Ascending aorta (tissue), 2 donors: ENCODE results near the gene EFNB1. TPM values are rescaled to one million over a fixed set of nuclear protein-coding genes. Genes with fewer than 3 reads are reported as not detected.

Source experiments
- DNase-seq, 2 donors: peaks; one replicate each; pipeline ENCODE4 v3.0.0-alpha.2; 2019; ENCODE audit warnings: low spot score in 2 of 2
- H3K27ac ChIP-seq, 2 donors: fragments of 200-600 bp; sonication (generic); one replicate each; pipeline ENCODE4 v1.5.1; 2016 to 2017; ENCODE audit warnings: mild to moderate bottlenecking in 1 of 2
- H3K27me3 ChIP-seq: fragments of 200-600 bp; sonication (generic); one replicate; pipeline ENCODE4 v1.5.1; 2017
- H3K36me3 ChIP-seq, 2 donors: fragments of 200-600 bp; sonication (generic); one replicate each; pipeline ENCODE4 v1.5.1; 2016
- H3K4me1 ChIP-seq, 2 donors: fragments of 200-600 bp; sonication (generic); one replicate each; pipeline ENCODE4 v1.5.1; 2016 to 2017; ENCODE audit warnings: mild to moderate bottlenecking in 1 of 2
- H3K4me3 ChIP-seq, 2 donors: fragments of 200-600 bp; sonication (generic); one replicate each; pipeline ENCODE4 v1.5.1; 2016 to 2017; ENCODE audit warnings: mild to moderate bottlenecking in 1 of 2
- H3K9me3 ChIP-seq, 2 donors: fragments of 200-600 bp; sonication (generic); one replicate each; pipeline ENCODE4 v1.5.1; 2016
- intact Hi-C: fragments of 100-400 bp; cut with DNase I; formaldehyde crosslinking; loops from one replicate; pipeline ENCODE4 v1.15.1; 2023
- total RNA-seq: library from RNA; depleted of rRNA; stranded (reverse); fragments of >200 nt; gene quantifications from one replicate; pipeline ENCODE4 v1.1.0, GENCODE V29; 2016
- TF ChIP-seq, protein P1 (sequence below), 3 experiments: fragments of 200-600 bp in 2 of 3; fragments of 450-650 bp in 1 of 3; sonication (generic) in 2 of 3; IDR thresholded peaks; one replicate each; pipeline ENCODE4 v1.5.1; 2016 to 2019; ENCODE audit warnings: antibody characterized with exemption in 3 of 3, mild to moderate bottlenecking in 1 of 3, moderate library complexity in 1 of 3

The EFNB1 gene
- total RNA-seq, 1 donor from 2014 or later: 53.4 TPM

GRCh38 chrX:68877606-68878005, 48.8 kb downstream of the EFNB1 start:
- TF ChIP-seq, protein P1, sequence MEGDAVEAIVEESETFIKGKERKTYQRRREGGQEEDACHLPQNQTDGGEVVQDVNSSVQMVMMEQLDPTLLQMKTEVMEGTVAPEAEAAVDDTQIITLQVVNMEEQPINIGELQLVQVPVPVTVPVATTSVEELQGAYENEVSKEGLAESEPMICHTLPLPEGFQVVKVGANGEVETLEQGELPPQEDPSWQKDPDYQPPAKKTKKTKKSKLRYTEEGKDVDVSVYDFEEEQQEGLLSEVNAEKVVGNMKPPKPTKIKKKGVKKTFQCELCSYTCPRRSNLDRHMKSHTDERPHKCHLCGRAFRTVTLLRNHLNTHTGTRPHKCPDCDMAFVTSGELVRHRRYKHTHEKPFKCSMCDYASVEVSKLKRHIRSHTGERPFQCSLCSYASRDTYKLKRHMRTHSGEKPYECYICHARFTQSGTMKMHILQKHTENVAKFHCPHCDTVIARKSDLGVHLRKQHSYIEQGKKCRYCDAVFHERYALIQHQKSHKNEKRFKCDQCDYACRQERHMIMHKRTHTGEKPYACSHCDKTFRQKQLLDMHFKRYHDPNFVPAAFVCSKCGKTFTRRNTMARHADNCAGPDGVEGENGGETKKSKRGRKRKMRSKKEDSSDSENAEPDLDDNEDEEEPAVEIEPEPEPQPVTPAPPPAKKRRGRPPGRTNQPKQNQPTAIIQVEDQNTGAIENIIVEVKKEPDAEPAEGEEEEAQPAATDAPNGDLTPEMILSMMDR (IDR thresholded peaks at IDR 0.05): no peak
- Histone ChIP-seq H3K4me3 (no peak overlapping the region), H3K9me3 (no peaks in the 10 kb centered on the region), H3K36me3 (no peaks in the 10 kb centered on the region), H3K27ac (no peak overlapping the region), H3K27me3 (peaks cover 2% of the 10 kb centered on the region), H3K4me1 (no peaks in the 10 kb centered on the region)
- intact Hi-C loops: no loop called here
- no peak for DNase-seq

DNA sequence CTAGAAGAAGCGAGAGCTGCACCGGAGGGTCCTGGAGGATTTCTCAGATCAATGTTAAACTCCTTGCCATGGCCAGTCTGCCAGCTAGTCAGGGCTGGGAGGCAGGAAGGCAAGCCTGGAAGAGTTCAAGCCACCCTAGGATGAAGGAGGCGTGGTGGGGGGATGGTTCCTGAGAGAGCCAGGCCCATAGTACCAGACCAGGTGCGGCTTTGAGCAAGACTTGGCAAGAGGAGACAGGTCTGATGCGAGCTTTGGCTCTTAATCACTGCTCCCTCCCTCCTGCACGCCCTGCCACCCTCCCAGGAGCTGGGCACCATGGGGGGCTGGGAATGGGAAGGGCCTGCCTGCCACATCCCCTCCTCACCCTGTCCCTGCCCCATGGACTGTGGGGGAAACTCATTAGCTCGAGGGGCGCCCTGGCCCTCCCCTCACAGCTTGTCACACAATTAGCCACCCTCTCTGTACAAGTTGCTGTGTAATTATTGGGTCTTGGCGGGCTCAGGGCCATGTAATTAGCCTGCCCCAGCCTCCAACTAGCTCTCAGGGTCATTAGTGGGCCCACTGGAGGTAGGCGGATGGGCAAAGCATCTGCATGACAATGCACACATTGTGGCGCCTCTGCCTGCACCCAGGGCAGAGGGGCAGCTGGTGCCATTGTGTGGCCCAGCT, 50.3 kb downstream of the EFNB1 start:
- Histone ChIP-seq H3K27ac (no peak overlapping the region), H3K4me1 (no peaks in the 10 kb centered on the region), H3K27me3 (no peaks in the 10 kb centered on the region), H3K4me3 (no peak overlapping the region), H3K9me3 (no peaks in the 10 kb centered on the region), H3K36me3 (no peaks in the 10 kb centered on the region)
- TF ChIP-seq, protein P1 (IDR thresholded peaks at IDR 0.05): no peak
- intact Hi-C loops: no loop called here
- no peak for DNase-seq

DNA sequence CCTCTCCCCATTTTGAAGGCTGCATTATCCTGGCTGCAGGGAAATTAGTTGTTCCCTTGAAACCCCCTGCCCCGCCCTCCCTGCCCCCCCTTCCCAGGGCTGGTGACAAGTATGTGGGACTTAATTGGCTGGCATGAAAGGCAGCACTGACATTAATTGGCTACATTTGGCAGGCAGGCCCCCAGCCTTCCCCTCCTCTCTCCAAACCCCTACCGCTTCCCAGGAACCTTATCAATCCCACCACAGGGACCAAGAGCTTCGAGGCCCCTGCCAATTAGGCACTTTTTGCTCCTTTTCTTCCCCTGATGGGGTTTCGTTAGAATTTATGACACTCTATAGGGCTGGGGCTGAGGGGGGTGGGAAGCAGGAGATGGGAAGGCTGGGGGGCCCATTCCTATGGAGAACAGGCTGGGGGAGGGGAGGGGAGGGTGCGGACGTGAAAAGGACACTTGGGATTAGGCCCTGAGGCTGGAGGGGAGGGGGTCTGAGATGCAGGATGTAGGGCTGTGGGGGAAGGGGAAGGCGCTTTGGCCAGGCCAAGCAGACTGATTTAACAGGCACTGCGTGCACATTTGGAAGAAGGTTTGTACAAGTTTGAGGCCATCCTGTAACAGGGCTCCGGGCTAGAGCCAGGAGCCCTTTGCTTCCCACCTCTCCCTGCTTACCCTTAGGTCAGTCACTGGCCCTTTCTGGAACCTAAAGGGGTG, 52.2 kb downstream of the EFNB1 start:
- TF ChIP-seq, protein P1 (IDR thresholded peaks at IDR 0.05): no peak
- intact Hi-C loops: no loop called here
- DNase-seq: no peak
- no peak overlapping the region for H3K27ac ChIP-seq
- no peaks in the 10 kb centered on the region for H3K4me1 ChIP-seq
- H3K27me3 ChIP-seq: no peaks in the 10 kb centered on the region
- no peaks in the 10 kb centered on the region for H3K9me3 ChIP-seq
- H3K4me3 ChIP-seq: no peak overlapping the region
- H3K36me3 ChIP-seq: no peaks in the 10 kb centered on the region

DNA sequence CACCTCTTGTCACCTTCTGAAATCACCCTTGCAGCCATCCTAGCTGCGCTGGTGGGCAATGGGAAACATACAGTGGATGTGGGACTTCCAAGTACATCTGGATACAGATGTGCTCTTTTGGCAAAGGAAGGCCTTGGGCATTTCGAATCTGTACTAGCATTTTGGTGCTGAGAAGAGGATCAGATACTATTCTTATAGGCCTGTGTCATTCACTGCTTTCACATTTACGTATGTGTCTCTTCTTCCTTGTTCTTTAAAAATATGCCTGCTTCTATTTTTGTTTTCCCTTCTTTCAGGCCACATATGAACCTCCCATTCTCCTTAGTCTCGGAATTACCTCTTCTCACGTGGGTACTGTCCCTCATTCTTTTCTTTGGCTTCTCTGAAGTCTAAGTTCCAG, 53.1 kb downstream of the EFNB1 start:
- Histone ChIP-seq H3K4me1 (no peaks in the 10 kb centered on the region), H3K27ac (no peak overlapping the region), H3K9me3 (no peaks in the 10 kb centered on the region), H3K4me3 (no peak overlapping the region), H3K36me3 (no peaks in the 10 kb centered on the region), H3K27me3 (no peaks in the 10 kb centered on the region)
- intact Hi-C loops: no loop called here
- TF ChIP-seq, protein P1 (IDR thresholded peaks at IDR 0.05): no peak
- no peak for DNase-seq

GRCh38 chrX:68883800-68884199, 55.0 kb downstream of the EFNB1 start:
- no peaks in the 10 kb centered on the region for H3K27me3 ChIP-seq
- no peak overlapping the region for H3K4me3 ChIP-seq
- TF ChIP-seq, protein P1 (IDR thresholded peaks at IDR 0.05): no peak
- no peak for DNase-seq
- no peak overlapping the region for H3K27ac ChIP-seq
- intact Hi-C loops: no loop called here
- H3K9me3 ChIP-seq: no peaks in the 10 kb centered on the region
- no peaks in the 10 kb centered on the region for H3K4me1 ChIP-seq
- no peaks in the 10 kb centered on the region for H3K36me3 ChIP-seq
